Colon (tissue), 2 donors: ENCODE measurements around the gene ASAP2.

ENCODE experiments used
- FAIRE-seq: peaks from 2 replicates; lab custom pipeline; 2012; peaks lifted over from hg19 to GRCh38; lab: Jason Lieb, UNC
- donor health status: control.
- donor health status: control.

The ASAP2 gene

DNA sequence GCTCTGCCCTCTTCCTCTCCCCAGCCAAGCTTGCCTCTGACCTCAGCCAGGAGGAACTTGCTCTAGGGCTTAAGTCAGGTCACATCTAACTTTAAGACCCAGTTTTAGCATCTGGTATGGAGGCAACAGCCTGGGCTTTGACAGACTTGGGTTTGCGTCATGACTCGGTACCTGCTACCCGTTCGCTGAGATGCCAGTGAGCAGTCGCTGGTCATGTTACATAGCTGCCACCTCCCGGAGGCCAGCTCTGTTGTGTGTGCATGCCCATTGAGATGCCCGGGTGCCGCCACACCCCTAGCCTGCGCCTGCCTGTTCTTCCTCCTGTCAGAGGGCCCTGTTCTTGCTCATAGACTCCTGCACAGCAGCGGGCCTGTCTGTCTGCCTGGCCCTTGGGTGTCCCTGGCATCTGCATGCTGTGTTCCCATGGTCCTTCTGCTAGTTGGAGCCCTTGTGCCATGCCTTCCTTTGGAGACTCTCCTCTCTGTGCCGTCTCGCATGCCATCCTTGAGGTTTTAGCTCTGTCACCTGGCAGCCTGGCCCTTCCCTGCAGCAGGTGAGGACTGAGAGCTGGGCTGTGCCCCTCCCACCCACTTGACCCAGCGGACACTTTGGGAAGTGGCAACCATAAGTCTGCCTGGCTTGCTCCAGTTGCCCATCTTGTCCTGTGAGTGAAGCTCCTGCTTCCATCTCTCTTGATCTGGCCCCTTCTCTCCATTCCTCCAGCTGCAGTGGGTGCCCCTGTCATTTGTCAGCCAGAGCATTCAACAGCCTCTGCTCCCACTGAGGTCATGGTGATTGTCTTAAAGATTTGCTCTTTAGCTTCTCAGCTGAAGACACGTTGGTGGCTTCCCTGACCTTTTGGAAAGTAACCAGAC, 24.9 kb downstream of the ASAP2 start:
- FAIRE-seq = no peak

DNA sequence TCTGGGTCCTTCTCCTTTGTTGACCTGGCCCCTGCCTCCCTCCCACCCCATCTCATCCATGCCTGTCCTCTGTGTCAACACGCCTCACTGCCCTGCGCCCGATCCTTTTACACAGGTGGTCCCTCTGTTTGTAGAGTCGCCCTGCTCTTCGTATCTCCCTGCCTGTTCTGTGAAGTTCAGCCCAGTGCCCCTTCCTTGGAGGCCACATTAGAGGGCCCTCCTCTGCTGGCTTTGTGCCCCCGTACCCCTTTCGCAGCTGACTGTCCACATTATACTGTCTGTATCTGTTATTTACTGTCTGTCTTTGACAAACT, 25.5 kb downstream of the ASAP2 start:
- no peak for FAIRE-seq

DNA sequence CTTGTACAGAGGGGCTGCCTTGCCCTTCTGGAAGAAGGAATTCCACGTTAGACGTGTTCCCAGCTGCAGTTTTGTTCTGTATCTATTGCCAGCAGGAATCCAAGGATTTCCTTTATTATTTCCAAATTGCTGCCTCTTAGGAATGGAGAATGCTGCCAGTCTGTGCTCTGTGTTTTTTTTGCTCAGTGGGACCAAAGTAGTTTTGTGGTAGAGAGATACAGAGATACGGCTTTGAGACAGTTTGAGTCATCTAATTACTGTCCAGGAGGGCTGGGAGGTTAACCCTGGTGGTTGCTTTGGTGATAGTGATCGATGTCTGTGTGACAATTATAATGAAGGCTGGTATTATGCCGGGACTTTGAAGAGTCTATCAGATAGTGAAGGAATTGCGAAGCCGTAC, 26.3 kb downstream of the ASAP2 start:
- no peak for FAIRE-seq

DNA sequence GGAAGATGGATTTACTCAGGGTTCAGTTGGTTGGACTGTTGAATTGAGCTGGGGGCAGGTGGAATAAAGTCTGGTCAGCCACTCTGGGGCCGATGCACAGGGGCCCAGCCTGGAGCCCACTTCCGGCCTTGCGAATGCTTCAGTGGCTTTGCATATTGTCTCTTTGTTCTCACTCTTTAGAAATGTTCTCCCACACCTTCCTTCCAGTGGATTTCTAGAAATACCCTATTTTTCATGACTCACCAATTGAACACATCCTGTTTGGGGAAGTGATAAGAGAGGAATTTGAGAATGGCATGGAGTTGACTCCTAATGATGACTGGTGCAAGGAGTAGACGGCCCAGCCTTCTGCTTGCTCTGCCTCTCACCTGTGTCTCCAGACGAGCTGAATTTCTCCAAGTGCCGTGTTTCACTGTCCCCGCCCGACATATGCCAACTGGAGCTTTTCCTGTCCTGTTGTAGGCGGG, 28.1 kb downstream of the ASAP2 start:
- FAIRE-seq = no peak

DNA sequence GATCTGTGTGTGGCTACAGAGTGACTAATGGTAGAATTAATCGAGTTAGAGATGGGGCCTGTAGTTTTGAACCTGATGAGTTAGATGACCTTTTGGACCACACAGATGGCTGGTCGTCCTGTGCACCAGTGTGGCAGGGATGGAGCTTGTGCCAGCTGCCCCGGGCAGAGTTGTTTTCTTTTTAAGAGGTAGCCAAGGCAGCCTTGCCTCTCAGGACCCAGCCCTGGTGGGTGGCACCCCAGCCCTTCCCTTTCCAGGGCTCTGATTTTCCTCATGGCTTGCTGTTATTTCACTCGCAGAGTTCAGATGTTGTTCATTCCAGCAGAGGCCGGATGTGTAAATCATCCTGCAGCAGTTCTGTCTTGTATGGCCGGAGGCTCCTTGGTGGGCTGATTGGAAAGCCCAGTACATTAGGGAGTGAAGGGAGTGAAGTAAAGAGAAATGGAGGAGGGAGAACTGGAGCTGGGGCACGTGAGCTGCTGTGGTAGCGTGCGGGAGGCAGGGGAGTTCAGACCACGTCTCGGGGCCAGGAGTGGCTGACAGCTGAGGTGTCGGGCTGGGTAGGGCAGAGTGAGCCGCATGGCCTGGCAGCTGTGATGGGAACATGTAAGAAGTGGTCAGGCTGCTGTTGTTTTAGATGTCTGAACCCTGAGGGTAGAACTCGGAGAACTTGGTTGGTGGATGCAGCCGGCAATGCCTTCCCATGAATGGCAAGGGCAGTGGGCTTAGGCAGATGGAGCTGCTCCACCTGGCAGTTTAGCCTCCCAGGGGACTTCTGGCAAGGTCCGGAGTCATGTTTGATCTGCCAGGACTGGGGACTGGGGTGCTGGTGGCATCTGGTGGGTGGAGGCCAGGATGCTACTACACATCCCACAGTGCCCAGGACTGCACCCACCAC, 28.8 kb downstream of the ASAP2 start:
- no peak for FAIRE-seq

GRCh38 chr2:9236045-9236344, 29.4 kb downstream of the ASAP2 start:
- no peak for FAIRE-seq

- no peak for FAIRE-seq
Measured at GRCh38 chr2:9236867-9237266, 30.3 kb downstream of the ASAP2 start.

GRCh38 chr2:9237831-9238230, 31.2 kb downstream of the ASAP2 start:
- no peak for FAIRE-seq

GRCh38 chr2:9238591-9239326, 32.1 kb downstream of the ASAP2 start:
- no peak for FAIRE-seq

- FAIRE-seq = no peak
Measured at GRCh38 chr2:9239616-9240015, 33.0 kb downstream of the ASAP2 start.

DNA sequence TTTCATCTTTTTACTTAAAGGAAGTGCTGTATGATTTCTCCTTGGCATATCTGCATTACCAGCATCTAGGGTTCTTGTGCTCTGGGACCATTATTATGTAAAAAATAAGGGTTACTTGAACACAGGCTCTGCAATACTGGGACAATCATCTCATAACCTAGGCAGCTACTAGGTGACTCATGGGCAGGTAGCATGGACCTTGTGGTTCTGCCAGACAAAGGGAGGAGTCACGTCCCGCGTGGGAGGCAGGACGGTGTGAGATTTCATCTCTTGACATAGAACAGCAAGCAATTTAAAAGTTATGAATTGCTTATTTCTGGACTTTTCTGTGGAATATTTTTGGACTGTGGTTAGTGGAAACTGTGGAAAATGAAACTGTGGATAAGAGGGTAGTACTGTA, 34.1 kb downstream of the ASAP2 start:
- FAIRE-seq = no peak

DNA sequence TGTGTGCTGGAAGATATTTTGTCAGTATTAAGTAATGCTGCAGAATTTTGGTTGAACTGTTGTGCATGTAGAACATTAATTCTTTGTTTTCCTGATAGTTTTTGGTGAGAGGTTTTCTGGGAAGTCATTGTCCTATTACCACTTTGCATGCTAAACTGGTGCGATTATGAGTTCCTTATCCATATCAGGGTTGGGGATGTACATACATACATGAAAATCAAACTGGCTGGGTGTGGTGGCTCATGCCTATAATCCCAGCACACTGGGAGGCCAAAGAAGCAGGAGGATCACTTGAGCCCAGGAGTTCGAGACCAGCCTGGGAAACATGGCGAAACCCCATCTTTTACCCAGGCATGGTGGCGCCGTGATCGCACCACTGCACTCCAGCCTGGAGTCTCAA, 34.6 kb downstream of the ASAP2 start:
- no peak for FAIRE-seq

GRCh38 chr2:9243357-9243756, 36.7 kb downstream of the ASAP2 start:
- FAIRE-seq = no peak

- FAIRE-seq = no peak
Measured at GRCh38 chr2:9244985-9245544, 38.5 kb downstream of the ASAP2 start.

- no peak for FAIRE-seq
Measured at GRCh38 chr2:9247177-9247576, 40.6 kb downstream of the ASAP2 start.

GRCh38 chr2:9247786-9248185, 41.2 kb downstream of the ASAP2 start:
- FAIRE-seq = no peak

- FAIRE-seq = no peak
Measured at GRCh38 chr2:9248363-9248762, 41.8 kb downstream of the ASAP2 start.

- no peak for FAIRE-seq
Measured at GRCh38 chr2:9249020-9249800, 42.6 kb downstream of the ASAP2 start.

GRCh38 chr2:9250091-9250490, 43.5 kb downstream of the ASAP2 start:
- FAIRE-seq = no peak

DNA sequence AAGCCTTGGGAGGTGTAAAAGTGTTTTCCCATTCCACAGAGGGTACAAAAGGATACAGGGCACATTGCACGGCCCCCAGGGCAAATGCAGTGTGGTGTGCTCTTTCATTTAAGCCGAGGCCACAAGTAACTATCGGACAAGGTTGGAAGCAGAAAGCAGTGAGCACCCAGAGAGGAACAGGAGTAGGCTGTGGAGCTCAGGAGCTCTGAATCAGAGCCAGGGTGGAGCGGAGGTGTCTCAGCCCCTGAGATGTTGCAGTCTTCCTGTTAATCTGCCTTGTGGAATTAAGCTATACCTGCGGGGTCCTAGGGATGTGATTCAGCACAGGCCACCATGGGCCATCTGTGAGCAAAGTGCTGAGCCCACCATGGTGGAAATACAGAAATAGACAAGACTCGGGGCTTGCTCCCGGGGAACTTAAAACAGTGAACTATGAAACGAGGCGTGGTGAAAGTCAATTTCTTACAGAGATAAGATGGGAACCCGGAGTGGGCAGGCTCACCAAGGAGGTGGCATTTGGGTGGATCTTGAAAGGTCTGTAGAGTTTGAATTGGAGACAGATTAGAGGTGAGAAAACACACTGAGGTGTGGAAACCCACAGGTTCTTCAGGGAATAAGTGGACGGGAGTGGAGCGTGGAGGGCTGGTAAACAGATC, 44.0 kb downstream of the ASAP2 start:
- FAIRE-seq = no peak
